ENCODE data around the gene NAXE. TPM values are rescaled to one million over a fixed set of nuclear protein-coding genes. Genes with fewer than 3 reads are reported as not detected.

The NAXE gene
- total and polyA plus RNA-seq, 2 experiments from 2014 or later = 117 to 198 TPM

GRCh38 chr1:156625436-156626078 is 34.0 kb downstream of the NAXE start:
- no peaks in the 10 kb centered on the region for H3K79me2 ChIP-seq
- no peaks in the 10 kb centered on the region for H3K9me3 ChIP-seq (ENCODE audit: low read depth)
- H3K9me2 ChIP-seq (replicated peaks; ENCODE audit: insufficient read depth) = no peaks in the 10 kb centered on the region
- H4K20me1 ChIP-seq (ENCODE audit: insufficient read depth, poor library complexity, severe bottlenecking) = no peaks in the 10 kb centered on the region
- TF ChIP-seq EZH2phosphoT487 (IDR thresholded peaks at IDR 0.05; ENCODE audit: low read depth, severe bottlenecking, unreplicated experiment) = no peak
- peak; percentile 63 for TF ChIP-seq CTCF (IDR thresholded peaks at IDR 0.05; ENCODE audit: poor library complexity)
- TF ChIP-seq EZH2 (IDR thresholded peaks at IDR 0.05; ENCODE audit: borderline replicate concordance) = peak; percentile 93
- H3K4me1 ChIP-seq (ENCODE audit: insufficient read depth) = peaks cover 23% of the 10 kb centered on the region
- H3K27ac ChIP-seq = no peak overlapping the region
- H3K36me3 ChIP-seq (replicated peaks; ENCODE audit: insufficient read depth, low read depth) = no peaks in the 10 kb centered on the region
- WGBS (ENCODE audit: low lambda C conversion rate, missing lambda C conversion rate) = under 1% methylated on average over 39 of the region's 45 CpGs
- H3K4me3 ChIP-seq = no peak overlapping the region
- H3K4me2 ChIP-seq = peak overlapping the region; percentile 90
- H2AFZ ChIP-seq = peak overlapping the region; percentile 45
- H3K27me3 ChIP-seq = peaks cover 76% of the 10 kb centered on the region
- DNase-seq (ENCODE audit: low spot score) = peak; percentile 73

- H3K9me2 ChIP-seq (replicated peaks; ENCODE audit: insufficient read depth) = no peaks in the 10 kb centered on the region
- H2AFZ ChIP-seq = no peak overlapping the region
- TF ChIP-seq EZH2 (IDR thresholded peaks at IDR 0.05; ENCODE audit: borderline replicate concordance) (no peak), CTCF (IDR thresholded peaks at IDR 0.05; ENCODE audit: poor library complexity) (no peak), EZH2phosphoT487 (IDR thresholded peaks at IDR 0.05; ENCODE audit: low read depth, severe bottlenecking, unreplicated experiment) (no peak)
- H3K9me3 ChIP-seq (ENCODE audit: low read depth) = no peaks in the 10 kb centered on the region
- H3K4me2 ChIP-seq = peak overlapping the region; percentile 90
- WGBS (ENCODE audit: low lambda C conversion rate, missing lambda C conversion rate) = 45% methylated on average over 4 of the region's 4 CpGs
- H3K27ac ChIP-seq = no peak overlapping the region
- no peaks in the 10 kb centered on the region for H4K20me1 ChIP-seq (ENCODE audit: insufficient read depth, poor library complexity, severe bottlenecking)
- H3K4me3 ChIP-seq = no peak overlapping the region
- peaks cover 23% of the 10 kb centered on the region for H3K4me1 ChIP-seq (ENCODE audit: insufficient read depth)
- peaks cover 76% of the 10 kb centered on the region for H3K27me3 ChIP-seq
- DNase-seq (ENCODE audit: low spot score) = no peak
- H3K36me3 ChIP-seq (replicated peaks; ENCODE audit: insufficient read depth, low read depth) = no peaks in the 10 kb centered on the region
- H3K79me2 ChIP-seq = no peaks in the 10 kb centered on the region
These were observed 34.5 kb downstream of the NAXE start for GRCh38 chr1:156626079-156626438.

- Histone ChIP-seq H3K27ac (no peak overlapping the region), H3K9me3 (ENCODE audit: low read depth) (no peaks in the 10 kb centered on the region), H2AFZ (no peak overlapping the region), H3K4me3 (no peak overlapping the region), H4K20me1 (ENCODE audit: insufficient read depth, poor library complexity, severe bottlenecking) (no peaks in the 10 kb centered on the region), H3K36me3 (replicated peaks; ENCODE audit: insufficient read depth, low read depth) (no peaks in the 10 kb centered on the region), H3K27me3 (peaks cover 75% of the 10 kb centered on the region), H3K4me2 (no peak overlapping the region), H3K9me2 (replicated peaks; ENCODE audit: insufficient read depth) (no peaks in the 10 kb centered on the region), H3K4me1 (ENCODE audit: insufficient read depth) (peaks cover 23% of the 10 kb centered on the region), H3K79me2 (no peaks in the 10 kb centered on the region)
- TF ChIP-seq CTCF (IDR thresholded peaks at IDR 0.05; ENCODE audit: poor library complexity) (peak; percentile 52), EZH2phosphoT487 (IDR thresholded peaks at IDR 0.05; ENCODE audit: low read depth, severe bottlenecking, unreplicated experiment) (no peak), EZH2 (IDR thresholded peaks at IDR 0.05; ENCODE audit: borderline replicate concordance) (no peak)
- 90% methylated on average over 2 of the region's 2 CpGs for WGBS (ENCODE audit: low lambda C conversion rate, missing lambda C conversion rate)
- peak; percentile 59 for DNase-seq (ENCODE audit: low spot score)
These were observed 35.8 kb downstream of the NAXE start for GRCh38 chr1:156627313-156627880.
